SU-DHL-6 (cell line): Measurements from ENCODE around the gene CHST9.

Experiments
- H2AFZ ChIP-seq: fragments of 200-600 bp; sonication (generic); 2 replicates; pipeline ENCODE4 v1.6.1; 2014; ENCODE audit warnings: low read depth, mild to moderate bottlenecking, moderate library complexity, mixed read lengths, antibody characterized with exemption, low read length; ENCODE audit not compliant: severe bottlenecking
- H3F3A ChIP-seq: fragments of 200-600 bp; shearing (Covaris generic); 2 replicates; pipeline ENCODE4 v1.6.0; 2016; ENCODE audit warnings: antibody characterized with exemption, mild to moderate bottlenecking; ENCODE audit not compliant: insufficient read depth
- H3K27ac ChIP-seq: fragments of 200-600 bp; sonication (generic); 2 replicates; pipeline ENCODE4 v1.5.1; 2016; ENCODE audit warnings: low read depth, mild to moderate bottlenecking, low read length, moderate library complexity, mixed read lengths
- H3K27me3 ChIP-seq: fragments of 200-600 bp; sonication (generic), shearing (Covaris generic); 2 replicates; pipeline ENCODE4 v1.6.0; 2014; ENCODE audit warnings: mild to moderate bottlenecking, low read length
- H3K36me3 ChIP-seq: fragments of 200-600 bp; sonication (generic); 2 replicates; pipeline ENCODE4 v1.6.1; 2014; ENCODE audit warnings: mild to moderate bottlenecking, low read length, mixed read lengths
- H3K4me2 ChIP-seq: fragments of 300-600, 200-600 bp; shearing (Covaris generic), sonication (generic); 2 replicates; pipeline ENCODE4 v1.6.0; 2014; ENCODE audit warnings: low read length, low read depth, mild to moderate bottlenecking; ENCODE audit not compliant: poor library complexity, severe bottlenecking
- H3K4me3 ChIP-seq: fragments of 200-600 bp; sonication (generic); 2 replicates; pipeline ENCODE4 v1.5.1; 2014; ENCODE audit warnings: antibody characterized with exemption, low read length, mild to moderate bottlenecking, mixed read lengths; ENCODE audit not compliant: insufficient read depth, poor library complexity, severe bottlenecking
- H3K79me2 ChIP-seq: fragments of 200-600 bp; sonication (generic); 2 replicates; pipeline ENCODE4 v1.6.1; 2014; ENCODE audit warnings: mild to moderate bottlenecking, low read length, moderate library complexity; ENCODE audit not compliant: insufficient read depth
- H3K9ac ChIP-seq: fragments of 200-600 bp; sonication (generic); 2 replicates; pipeline ENCODE4 v1.7.0; 2014; ENCODE audit warnings: mild to moderate bottlenecking, low read length
- H3K9me2 ChIP-seq: fragments of 200-600 bp; sonication (generic); replicated peaks from 2 replicates; pipeline ENCODE4 v1.6.1; 2014; ENCODE audit warnings: low read length; ENCODE audit not compliant: insufficient read depth
- H3K9me3 ChIP-seq: fragments of 200-600 bp; sonication (generic); 2 replicates; pipeline ENCODE4 v1.6.1; 2014; ENCODE audit warnings: low read length, mixed read lengths; ENCODE audit not compliant: insufficient read depth
- H4K20me1 ChIP-seq: fragments of 200-600 bp; sonication (generic); 2 replicates; pipeline ENCODE4 v1.6.1; 2014; ENCODE audit warnings: low read depth, mild to moderate bottlenecking, antibody characterized with exemption, low read length, moderate library complexity, mixed read lengths
- EZH2phosphoT487 ChIP-seq: fragments of 200-600 bp; sonication (generic), shearing (Covaris generic); conservative IDR thresholded peaks from 2 replicates; pipeline ENCODE4 v1.6.1; 2018; ENCODE audit warnings: mild to moderate bottlenecking, antibody characterized with exemption, low read length, moderate library complexity, mixed read lengths
- TF ChIP-seq, protein P1 (sequence below): fragments of 200-600 bp; sonication (generic); IDR thresholded peaks from one replicate; pipeline ENCODE4 v1.5.1; 2017; ENCODE audit warnings: antibody characterized with exemption, mild to moderate bottlenecking, low read length, moderate library complexity; ENCODE audit not compliant: insufficient read depth, poor library complexity, severe bottlenecking

The CHST9 gene

GRCh38 chr18:26893996-26894395, 291.1 kb downstream of the CHST9 start:
- H3K9me3 ChIP-seq, result no peaks in the 10 kb centered on the region
- TF ChIP-seq EZH2phosphoT487, result no peak
- TF ChIP-seq, protein P1, sequence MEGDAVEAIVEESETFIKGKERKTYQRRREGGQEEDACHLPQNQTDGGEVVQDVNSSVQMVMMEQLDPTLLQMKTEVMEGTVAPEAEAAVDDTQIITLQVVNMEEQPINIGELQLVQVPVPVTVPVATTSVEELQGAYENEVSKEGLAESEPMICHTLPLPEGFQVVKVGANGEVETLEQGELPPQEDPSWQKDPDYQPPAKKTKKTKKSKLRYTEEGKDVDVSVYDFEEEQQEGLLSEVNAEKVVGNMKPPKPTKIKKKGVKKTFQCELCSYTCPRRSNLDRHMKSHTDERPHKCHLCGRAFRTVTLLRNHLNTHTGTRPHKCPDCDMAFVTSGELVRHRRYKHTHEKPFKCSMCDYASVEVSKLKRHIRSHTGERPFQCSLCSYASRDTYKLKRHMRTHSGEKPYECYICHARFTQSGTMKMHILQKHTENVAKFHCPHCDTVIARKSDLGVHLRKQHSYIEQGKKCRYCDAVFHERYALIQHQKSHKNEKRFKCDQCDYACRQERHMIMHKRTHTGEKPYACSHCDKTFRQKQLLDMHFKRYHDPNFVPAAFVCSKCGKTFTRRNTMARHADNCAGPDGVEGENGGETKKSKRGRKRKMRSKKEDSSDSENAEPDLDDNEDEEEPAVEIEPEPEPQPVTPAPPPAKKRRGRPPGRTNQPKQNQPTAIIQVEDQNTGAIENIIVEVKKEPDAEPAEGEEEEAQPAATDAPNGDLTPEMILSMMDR, result no peak
- H3F3A ChIP-seq, result no peaks in the 10 kb centered on the region

DNA sequence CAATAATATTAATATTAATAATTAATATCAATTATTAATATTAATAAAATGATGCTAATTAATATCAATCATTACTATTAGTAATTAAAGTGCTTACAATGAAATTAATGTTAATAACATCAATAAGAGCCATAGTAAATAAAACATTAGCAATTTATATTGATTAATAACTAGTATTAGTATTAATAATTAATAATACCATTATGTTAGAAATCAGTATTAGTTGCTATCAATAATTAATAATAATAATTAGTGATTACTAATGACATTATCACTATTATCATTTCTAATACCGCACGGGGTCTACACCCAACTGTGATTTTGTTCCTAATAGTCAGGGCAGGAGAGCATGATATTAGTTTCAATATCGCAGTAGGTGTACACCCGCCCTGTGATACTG, 296.8 kb downstream of the CHST9 start:
- no peaks in the 10 kb centered on the region for H3K27me3 ChIP-seq
- no peaks in the 10 kb centered on the region for H3K79me2 ChIP-seq
- no peaks in the 10 kb centered on the region for H3K36me3 ChIP-seq
- H3F3A ChIP-seq, result no peaks in the 10 kb centered on the region
- H3K9ac ChIP-seq, result no peak overlapping the region
- H3K9me3 ChIP-seq, result no peaks in the 10 kb centered on the region
- H3K4me2 ChIP-seq, result no peak overlapping the region
- H3K9me2 ChIP-seq, result no peaks in the 10 kb centered on the region
- TF ChIP-seq EZH2phosphoT487, result no peak
- TF ChIP-seq, protein P1, result no peak
- H3K27ac ChIP-seq, result no peak overlapping the region
- H3K4me3 ChIP-seq, result no peak overlapping the region
- H2AFZ ChIP-seq, result no peak overlapping the region
- H4K20me1 ChIP-seq, result no peaks in the 10 kb centered on the region

More at GRCh38 chr18:26893996-26894395, 291.1 kb downstream of the CHST9 start:
- H2AFZ ChIP-seq, result no peak overlapping the region
- H3K36me3 ChIP-seq, result no peaks in the 10 kb centered on the region
- H3K9ac ChIP-seq, result no peak overlapping the region
- no peaks in the 10 kb centered on the region for H3K9me2 ChIP-seq
- no peaks in the 10 kb centered on the region for H3K27me3 ChIP-seq
- no peak overlapping the region for H3K4me2 ChIP-seq
- no peak overlapping the region for H3K27ac ChIP-seq
- no peak overlapping the region for H3K4me3 ChIP-seq
- H4K20me1 ChIP-seq, result no peaks in the 10 kb centered on the region
- no peaks in the 10 kb centered on the region for H3K79me2 ChIP-seq

- H3K9me2 ChIP-seq, result no peaks in the 10 kb centered on the region
- no peak overlapping the region for H3K4me2 ChIP-seq
- TF ChIP-seq, protein P1, result no peak
- no peak for TF ChIP-seq EZH2phosphoT487
- H2AFZ ChIP-seq, result no peak overlapping the region
- H3K27ac ChIP-seq, result no peak overlapping the region
- H3K4me3 ChIP-seq, result no peak overlapping the region
- H3K9me3 ChIP-seq, result no peaks in the 10 kb centered on the region
- H3F3A ChIP-seq, result no peaks in the 10 kb centered on the region
- H3K79me2 ChIP-seq, result no peaks in the 10 kb centered on the region
- H3K36me3 ChIP-seq, result no peaks in the 10 kb centered on the region
- H4K20me1 ChIP-seq, result no peaks in the 10 kb centered on the region
- no peak overlapping the region for H3K9ac ChIP-seq
- no peaks in the 10 kb centered on the region for H3K27me3 ChIP-seq
These were observed 310.0 kb downstream of the CHST9 start for GRCh38 chr18:26875040-26875654.
